Measurements from ENCODE around the gene TRIP10.

GRCh38 chr19:6719540-6719861 is 20.0 kb upstream of the TRIP10 start:
- TF ChIP-seq POLR2A (IDR thresholded peaks at IDR 0.05) (no peak), CTCF (IDR thresholded peaks at IDR 0.05) (no peak)
